CD4-positive, alpha-beta T cell treated with Interleukin-12 subunit alpha and Interleukin-12 subunit beta, for 1 hour (primary cell): ENCODE measurements around the gene LRRIQ3.
"Not testable (repeated sequence)": the region's sequence is repeated elsewhere in the genome, so short reads cannot be mapped to it uniquely, and the experiment has no call there.

ENCODE experiments used
- DNase-seq: peaks from one replicate; pipeline ENCODE4 v3.0.0-alpha.2; 2020

The LRRIQ3 gene, protein sequence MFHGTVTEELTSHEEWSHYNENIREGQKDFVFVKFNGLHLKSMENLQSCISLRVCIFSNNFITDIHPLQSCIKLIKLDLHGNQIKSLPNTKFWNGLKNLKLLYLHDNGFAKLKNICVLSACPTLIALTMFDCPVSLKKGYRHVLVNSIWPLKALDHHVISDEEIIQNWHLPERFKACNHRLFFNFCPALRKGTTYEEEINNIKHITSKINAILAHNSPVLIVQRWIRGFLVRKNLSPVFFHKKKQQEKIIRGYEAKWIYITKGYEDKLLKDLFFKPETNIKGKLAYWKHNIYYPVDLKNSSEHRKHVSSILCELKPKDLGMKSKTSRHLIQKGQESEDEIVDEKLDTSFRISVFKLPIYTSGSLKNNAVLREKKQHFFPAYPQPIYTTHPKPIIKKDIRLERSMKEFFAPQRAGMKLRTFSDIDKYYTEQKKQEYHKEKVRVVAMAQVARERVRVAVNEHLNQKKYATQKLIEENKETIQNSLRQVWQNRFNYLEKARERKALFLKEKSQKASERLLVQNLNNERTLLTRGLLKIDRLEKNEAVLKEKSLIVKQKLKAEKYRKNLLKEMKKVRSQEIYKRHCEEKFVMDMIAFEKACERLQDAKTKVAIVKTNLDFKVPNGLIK

DNA sequence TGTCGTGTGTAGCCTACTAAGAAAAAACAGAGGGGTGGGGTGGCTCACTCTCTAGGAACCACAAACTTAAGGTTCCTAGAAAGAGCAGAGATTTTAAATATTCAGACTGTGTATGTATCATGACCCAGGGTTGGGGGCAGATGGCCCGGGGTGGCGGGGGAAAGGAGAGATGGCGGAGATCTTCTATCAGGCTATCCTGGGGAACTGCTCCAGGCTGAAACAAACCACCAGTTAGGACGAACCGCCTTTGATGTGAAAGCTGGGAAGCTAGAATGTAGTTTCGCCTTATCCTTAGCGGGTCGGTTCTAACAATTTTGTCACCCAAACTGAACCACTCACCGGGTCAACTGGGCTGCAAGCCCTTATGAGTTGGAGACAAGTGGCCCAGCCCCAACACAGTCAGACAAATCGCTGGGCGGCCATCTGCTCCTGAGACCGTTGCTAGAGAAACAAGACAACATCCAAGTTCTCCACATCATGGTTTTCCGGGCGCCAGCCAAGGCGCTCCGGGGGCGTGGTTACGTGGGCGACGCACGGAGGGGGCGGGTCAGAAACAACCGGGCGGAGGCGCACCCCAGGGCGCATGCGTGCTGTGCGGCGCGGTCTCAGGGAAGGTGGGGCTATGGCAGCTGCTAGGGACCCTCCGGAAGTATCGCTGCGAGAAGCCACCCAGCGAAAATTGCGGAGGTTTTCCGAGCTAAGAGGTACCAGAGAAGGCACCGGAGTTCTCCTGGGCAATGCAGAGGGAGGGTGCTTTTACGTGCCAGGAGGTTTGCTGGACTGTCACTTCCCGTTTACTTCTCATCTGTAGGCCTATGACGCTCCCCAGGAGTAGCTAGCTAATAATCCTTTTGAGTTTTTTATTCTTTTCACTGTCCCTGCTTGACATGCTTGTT, at the start of gene LRRIQ3, which contains the start of gene FPGT:
TSS of gene LRRIQ3 (minus strand) at position 520 of the 896 bp plus-strand sequence. CDS start 14,492 bp downstream, outside the sequence.
TSS of gene FPGT (plus strand) at position 586 of the 896 bp plus-strand sequence. CDS start at position 623, 37 bp downstream.
- peak; percentile 96 for DNase-seq

DNA sequence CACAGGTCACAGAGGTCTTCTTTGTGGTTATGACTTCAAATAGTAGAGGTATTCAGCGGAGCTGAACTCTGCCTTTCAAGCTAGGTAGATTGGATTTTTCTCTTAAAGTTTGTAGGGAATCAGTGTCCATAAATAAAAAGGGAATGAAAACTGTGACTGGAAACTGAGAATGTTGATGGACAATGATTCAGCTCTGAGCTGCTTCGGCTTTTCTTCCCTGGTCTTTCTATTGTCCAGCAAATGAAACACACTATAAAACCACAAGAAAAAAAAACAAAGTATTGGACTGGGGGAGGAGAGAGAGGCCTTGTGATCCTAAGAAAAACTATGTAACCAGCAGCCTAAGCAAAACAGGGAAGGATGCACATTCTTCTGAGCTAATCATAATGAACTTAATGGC, 48.3 kb upstream of the LRRIQ3 start:
- no peak for DNase-seq

DNA sequence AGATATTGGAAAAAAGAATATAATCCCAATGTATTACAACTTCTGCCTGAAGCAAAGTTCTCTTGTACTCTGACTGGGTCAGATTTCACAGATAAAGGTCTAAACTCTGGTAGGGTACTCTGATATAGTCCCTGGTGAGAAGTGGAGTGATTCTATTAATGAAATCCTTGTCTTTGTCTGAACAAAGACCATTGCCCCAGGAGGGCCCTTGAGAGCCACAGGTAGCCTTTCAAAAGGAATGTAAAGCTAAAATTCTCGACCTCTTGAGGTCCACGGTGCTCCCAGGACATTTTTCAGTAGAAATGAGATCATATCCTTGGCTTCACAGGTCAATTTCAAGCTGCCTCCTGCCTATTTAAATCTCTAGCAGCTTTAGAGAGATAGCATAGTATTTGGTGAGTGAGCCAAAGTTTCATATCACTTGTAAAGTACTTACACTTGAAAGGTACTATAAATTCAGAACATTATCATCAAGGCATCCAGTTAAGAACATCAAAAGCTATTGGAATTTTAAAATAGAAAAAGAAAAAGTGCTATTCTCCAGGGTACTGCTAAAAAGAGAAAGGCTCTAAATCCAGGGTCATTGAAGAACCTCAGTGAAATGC, 47.3 kb upstream of the LRRIQ3 start:
- no peak for DNase-seq

DNA sequence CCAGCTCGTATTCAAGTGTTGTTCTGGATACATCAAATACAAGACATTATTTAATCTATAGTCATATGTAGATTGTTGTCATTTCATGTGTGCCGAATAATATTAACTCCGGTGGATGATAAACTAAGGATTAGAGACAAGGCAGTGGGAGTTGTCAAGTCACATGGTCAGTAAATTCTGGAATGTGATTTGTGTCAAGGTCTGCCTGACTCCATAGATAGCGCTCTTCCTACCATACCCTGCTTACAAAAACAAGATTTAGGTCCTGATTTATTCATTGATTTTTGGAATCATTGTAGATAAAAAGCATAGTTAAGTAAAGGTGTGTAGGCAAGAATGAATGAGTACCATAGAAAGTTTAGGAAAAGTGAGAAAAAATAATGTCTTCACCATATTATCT, 39.8 kb upstream of the LRRIQ3 start:
- no peak for DNase-seq

DNA sequence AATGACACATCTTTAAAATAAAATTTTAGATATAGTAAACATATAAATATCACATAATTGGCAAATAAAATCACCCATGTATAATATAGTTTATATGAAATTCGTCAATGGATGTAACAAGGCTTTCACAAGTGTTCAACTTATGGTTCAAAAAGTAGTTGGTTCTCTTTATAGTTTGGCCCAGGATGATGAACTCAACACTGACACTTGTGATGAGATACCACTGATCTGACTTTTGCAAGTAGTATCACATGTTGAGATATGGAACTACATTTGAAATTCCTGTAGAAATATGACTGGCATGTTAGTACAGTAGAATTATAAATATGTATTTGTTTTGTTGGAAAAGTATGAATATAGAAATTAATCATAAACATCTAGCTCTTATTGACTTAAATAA, 39.1 kb upstream of the LRRIQ3 start:
- DNase-seq: no peak

DNA sequence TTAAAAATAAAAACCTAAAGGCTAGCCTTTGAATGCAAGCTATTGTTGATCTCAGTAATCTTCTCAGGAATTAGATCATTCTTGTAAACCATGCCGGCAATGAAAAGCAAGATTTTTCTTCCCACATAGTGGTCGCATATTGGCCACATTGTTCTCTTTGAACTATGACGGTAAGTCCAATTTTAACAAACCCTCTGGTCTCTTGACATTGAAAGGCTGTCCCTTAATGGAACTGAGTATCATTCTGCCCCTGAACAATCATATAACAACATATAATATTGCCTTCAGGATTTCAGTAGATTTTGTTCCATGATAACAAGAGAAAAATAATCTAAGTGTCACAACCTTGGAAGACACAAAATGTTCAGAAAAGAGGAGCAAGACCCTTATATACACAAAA, 38.5 kb upstream of the LRRIQ3 start:
- no peak for DNase-seq

DNA sequence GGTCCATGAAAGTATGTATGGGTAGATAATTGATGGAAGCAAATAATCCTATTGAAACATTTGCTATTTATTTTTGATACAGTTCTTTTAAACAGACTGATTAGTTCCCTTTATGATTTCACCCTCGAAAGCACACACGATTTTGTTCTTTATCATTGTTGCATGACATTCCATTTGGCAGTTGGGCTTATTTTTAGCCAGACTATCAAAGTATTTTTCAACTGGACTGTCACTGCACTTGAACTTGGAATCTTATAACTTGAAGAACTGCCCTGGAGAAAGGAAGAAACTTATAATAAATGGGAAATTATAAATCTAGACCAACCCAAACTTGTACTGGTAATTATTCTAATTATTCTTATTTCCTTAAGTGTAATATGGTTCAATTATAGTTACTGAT, 37.2 kb upstream of the LRRIQ3 start, which contains the start of gene TNNI3K:
TSS of gene TNNI3K (plus strand) at position 235 of the 400 bp plus-strand sequence. CDS start at position 300, 65 bp downstream.
- DNase-seq: no peak

DNA sequence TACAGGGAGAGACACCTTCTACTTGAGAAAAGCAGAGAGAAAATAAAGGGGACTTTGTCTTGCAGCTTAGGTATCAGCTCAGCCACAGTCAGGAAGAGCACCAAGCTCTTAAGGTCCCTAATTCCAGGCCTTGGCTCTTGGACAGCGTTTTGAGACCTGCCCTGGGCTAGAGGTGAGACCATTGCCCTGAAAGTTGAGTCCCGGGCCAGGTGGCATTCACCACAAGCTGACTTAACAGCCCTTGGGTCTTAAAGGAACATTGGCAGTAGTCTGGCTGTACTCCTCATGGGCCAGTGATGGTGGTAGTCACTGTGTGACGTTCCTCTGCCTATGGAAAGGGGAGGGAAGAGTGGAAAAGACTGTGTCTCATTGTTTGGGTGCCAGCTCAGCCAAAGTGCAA, 25.5 kb upstream of the LRRIQ3 start:
- DNase-seq: no peak

DNA sequence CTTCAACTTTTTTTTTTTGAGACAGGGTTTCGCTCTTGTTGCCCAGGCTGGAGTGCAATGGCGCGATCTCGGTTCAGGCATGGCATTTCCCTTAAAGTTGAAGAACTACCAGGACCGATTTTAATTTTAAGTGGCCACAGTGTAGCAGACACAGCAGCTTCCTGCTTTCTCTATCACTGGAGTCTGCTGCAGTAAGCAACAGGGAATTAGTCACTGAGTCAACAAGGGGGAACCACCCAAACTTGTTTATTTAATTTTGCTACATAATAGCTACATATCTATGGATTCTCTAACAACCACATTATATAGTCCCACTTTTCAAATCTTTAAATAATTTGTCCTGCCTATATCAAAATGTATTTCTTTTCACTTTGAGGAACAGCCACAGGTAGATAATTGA, 24.7 kb upstream of the LRRIQ3 start:
- no peak for DNase-seq

DNA sequence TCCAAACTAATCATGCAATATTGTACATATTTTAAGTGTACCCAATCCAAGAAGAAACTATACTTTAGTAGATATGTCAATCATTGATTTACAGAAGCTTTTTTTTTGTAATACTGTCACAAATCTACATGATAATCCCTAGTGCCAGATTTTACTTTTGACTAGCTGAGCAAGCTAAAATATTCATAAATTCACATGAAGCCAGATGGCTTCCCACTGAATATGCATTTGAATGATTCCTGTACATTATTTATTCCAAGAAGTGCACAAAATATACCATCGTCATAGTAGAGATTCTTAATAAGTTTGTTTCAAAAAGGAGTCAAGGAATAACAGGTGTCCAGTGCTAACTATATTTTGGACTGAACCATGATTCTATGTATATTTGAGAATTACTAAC, 17.3 kb upstream of the LRRIQ3 start:
- no peak for DNase-seq

DNA sequence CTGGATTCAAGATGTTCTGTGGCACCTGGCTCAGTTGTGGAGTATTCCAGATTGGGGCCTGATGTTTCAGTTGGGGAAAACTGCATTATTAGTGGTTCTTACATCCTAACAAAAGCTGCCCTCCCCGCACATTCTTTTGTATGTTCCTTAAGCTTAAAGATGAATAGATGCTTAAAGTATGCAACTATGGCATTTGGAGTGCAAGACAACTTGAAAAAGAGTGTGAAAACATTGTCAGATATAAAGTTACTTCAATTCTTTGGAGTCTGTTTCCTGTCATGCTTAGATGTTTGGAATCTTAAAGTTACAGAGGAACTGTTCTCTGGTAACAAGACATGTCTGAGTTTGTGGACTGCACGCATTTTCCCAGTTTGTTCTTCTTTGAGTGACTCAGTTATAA, 7.3 kb upstream of the LRRIQ3 start:
- no peak for DNase-seq

DNA sequence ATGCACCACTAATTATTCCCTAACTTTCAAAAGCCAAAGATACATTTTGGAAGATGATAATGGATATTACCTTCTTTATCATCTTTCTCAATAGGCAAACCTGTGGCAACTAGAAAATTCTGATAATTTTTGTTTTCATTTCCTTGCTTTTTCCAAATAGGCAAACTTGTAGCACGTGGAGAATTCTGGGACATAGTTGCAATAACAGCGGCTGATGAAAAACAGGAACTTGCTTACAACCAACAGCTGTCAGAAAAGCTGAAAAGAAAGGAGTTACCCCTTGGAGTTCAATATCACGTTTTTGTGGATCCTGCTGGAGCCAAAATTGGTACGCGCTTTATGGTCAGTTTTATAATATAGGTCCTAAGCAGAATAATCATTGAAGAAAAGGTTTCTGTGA, 1.5 kb upstream of the LRRIQ3 start:
- no peak for DNase-seq

DNA sequence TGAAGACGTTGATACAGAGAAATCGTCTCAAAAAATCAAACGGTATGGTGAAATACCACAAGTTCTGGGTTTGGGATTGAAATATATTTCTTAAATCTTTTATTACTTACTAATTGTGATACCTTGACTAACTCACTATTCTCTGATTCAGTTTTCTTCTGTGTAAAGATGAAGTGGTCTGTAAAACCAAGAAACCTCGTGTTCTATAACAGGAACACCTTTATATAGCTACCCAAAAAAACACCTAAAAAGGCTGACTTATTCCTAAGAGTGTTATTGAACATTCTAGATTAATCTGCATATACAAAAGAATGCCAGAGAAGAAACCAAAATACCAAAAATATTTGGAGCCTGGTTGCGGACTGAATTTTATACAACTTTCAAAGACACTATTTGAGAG, 721 bp downstream of the LRRIQ3 start:
- no peak for DNase-seq

DNA sequence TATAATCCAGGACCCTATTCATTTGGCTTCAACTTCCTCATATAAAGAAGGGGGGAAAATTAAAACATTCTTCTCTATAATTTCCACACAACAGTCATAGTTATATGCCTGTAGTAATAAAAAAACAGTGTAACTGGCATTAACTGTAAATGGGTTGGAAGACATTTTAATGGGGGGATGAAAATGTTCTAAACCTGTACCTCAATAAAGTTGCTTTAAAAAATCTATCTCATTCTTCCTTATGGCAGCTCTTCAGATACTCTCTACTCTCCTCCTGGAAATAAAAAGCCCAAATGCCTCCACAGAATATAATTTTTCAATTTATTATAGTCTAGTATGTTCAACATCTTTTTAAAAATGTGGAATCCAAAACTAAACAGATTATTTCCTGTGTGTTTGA, 2.6 kb downstream of the LRRIQ3 start:
- DNase-seq: no peak

DNA sequence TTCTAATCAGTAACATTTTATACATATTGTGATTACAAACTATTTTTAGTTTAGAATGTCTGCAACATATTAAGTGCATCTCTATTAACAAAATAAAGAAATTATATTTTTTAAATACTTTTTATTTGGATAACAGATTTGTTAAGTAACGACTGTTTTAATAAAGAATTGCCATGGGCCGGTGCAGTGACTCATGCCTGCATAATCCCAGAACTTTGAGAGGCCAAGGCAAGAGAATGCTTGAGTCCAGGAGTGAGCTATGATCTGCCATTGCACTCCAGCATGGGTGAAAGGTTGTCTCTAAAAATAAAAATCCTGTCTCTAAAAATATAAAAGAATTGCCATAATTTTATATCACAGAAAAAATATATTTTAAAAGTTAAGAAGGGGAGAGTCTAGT, 4.1 kb downstream of the LRRIQ3 start:
- no peak for DNase-seq

DNA sequence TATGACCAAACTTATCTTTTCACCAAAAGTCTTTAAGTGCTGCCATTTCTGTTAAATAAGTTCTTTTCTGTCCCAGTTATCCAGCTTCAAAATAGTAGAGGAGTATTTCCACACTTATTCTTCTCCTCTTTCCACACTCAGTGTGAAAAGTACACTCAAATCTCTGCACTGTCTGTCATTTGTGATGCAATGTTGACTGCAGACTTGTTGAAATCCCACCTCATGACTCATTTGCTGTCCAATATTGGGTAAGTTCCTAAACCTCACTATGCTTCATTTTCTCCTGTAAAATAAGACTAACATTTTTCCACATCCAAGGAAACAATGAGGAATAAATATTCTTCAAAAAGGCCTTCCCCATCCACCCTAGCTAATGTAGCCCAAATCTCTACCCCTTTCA, 17.5 kb downstream of the LRRIQ3 start:
- DNase-seq: no peak

DNA sequence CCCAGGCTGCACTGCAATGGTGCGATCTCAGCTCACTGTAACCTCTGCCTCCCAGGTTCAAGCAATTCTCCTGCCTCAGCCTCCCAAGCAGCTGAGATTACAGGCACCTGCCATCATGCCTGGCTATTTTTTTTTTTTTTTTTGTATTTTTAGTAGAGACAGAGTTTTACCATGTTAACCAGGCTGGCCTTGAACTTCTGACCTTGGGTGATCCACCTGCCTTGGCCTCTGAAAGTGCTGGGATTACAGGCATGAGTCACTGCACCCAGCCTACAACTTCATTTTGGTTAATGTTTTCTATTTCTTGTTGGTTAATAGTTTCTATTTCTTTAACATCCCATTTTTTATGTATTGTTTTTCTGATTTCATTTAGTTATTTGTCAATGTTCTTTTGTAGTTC, 23.6 kb downstream of the LRRIQ3 start:
- not testable (repeated sequence) for DNase-seq

DNA sequence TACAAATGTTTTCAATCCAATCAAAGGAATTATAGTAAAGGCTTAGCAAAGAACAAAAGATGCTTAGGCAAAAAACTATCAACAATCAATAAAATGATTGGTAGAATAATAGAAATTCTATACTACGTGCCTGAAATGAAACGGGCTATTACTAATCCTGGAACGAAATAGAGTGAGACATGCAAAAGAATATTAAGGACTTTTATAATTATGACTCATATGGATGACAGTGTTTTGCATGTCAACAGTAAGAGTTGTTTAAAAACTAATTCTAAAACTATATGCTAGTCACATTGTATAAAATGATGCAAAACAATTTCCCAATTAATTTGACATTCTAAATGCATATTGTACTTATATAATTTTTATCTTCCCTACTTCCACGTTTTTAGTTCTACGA, 35.6 kb downstream of the LRRIQ3 start:
- DNase-seq: no peak

DNA sequence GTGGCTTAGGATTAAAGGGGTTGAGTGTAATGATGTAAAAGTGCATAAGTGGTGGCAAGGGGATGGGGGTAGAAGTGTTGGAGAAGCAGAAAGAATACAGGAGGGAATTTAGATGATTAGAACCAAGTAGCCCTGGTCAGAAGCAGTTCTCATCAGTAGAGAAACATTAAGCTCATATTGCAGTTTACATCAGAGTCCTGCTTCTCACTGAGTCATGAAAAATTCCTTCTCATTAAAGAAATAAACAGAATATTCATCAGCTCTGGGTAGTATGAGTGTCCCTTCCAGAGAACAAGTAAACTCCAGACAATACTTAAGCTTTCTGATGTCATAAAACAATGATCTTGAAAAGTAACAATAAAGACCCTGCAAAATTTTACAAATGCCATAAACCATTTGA, 36.5 kb downstream of the LRRIQ3 start:
- no peak for DNase-seq

DNA sequence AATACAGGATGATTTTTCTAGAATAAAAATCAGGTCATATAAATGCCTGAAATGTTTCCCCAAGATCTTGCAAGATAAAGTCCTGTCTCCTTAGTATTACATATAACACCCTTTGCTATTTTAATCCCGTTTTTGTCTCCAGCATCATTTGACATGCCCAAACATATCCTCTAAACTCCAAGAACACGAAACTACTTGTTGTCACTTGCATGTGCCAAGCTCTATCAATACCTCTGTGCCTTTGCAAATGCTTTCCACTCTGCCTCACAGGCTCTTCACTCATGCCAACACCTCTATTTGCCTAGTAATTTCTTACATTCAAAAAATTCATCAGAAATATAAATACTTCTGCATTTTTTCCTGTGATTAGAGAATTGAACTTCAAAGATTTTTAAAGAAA, 37.9 kb downstream of the LRRIQ3 start:
- DNase-seq: no peak

DNA sequence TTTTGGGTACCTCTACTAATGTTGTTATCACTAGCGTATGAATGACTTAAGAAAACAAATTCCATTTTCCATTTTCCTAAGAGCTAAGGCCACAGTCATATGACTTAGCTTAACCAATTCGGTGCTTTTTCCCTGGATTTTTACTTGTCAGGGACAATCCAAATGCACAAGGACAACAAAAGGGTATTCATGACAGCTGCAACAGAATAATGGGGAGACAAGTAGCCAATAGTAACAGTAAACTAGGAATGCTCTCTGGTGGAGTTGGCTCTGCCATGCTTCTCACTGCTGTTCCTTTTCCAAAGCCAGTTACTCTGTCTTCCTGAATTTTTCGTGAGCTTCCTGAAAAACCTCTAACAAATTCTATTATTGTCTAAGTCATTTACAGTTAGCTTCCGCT, 52.9 kb downstream of the LRRIQ3 start:
- no peak for DNase-seq

DNA sequence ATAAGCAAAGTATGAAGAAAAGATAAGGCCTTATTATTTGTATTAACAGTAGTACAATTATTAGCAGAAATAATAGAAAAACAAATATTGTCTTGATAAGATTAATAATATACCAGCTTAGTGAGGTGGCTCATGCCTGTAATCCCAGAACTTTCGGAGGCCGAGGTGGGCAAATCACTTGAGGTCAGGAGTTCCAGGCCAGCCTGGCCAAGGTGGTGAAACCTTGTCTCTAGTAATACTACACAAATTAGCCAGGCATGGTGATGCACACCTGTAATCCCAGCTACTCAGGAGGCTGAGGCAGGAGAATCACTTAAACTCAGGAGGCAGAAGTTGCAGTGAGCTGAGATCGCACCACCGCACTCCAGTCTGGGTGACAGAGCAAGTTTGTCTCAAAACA, 80.6 kb downstream of the LRRIQ3 start:
- not testable (repeated sequence) for DNase-seq

DNA sequence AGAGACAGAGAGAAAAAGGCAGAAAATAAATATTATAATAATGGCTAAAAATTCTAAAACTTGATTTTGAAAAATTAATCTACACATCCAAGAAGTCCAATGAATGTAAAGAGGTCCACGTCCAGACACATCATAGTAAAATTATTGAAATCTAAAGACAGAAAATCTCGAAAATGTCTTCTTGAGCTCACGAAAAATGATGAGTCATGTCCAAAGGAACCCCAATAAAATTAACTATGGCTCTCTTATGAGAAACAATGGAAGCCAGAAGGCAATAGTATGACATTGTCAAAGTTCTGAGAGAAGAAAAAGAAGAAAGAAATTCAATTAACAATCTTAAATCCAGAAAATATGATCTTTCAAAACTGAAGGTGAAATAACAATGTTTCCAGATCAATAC, 84.6 kb downstream of the LRRIQ3 start:
- DNase-seq: no peak
